Measurements from ENCODE around the gene ELF1.

ELF1 gene

DNA sequence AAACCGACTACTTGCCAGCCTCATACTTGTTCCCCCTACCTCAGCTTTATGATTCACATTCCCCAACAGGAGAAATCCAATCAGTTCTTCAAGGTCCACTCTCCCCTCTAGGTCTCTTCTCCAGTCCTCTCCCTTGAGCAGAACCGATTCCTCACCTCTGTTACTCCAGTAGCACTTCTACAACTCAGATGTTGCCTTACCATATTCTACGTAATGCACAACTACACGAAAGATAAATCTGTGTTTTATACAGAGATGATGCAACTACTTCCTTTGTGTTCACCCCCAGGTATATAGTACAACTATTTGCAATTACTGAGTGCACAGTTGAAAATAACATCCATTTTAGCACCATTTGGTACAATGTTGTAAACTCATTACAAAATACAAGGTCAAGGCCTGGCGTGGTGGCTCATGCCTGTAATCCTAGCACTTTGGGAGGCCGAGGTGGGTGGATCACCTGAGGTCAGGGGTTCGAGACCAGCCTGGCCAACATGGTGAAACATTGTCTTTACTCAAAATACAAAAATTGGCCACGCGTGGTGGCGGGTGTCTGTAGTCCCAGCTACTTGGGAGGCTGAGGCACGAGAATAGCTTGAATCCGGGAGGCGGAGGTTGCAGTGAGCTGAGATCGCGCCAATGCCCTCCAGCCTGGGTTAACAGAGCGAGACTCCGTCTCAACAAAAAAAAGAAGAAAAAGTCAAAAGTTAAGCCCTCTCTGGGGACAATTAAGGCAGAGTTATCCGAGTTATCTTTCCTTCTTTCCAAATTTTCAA is 39.4 kb upstream of the ELF1 start:
- Histone ChIP-seq H2AFZ (no peak overlapping the region), H3K9me3 (ENCODE audit: control insufficient read depth, low read length) (no peaks in the 10 kb centered on the region), H3K27me3 (ENCODE audit: control insufficient read depth, insufficient read depth, low read length) (no peaks in the 10 kb centered on the region), H3K27ac (no peak overlapping the region), H3K4me1 (no peaks in the 10 kb centered on the region), H3K36me3 (ENCODE audit: control insufficient read depth, insufficient read depth, low read length) (no peaks in the 10 kb centered on the region), H3K79me2 (peaks cover 18% of the 10 kb centered on the region), H3K9ac (no peak overlapping the region), H3K4me3 (ENCODE audit: low read depth, low read length) (peak overlapping the region; percentile 95), H3K4me2 (ENCODE audit: low read length) (peak overlapping the region; percentile 89)
- TF ChIP-seq, protein P1, sequence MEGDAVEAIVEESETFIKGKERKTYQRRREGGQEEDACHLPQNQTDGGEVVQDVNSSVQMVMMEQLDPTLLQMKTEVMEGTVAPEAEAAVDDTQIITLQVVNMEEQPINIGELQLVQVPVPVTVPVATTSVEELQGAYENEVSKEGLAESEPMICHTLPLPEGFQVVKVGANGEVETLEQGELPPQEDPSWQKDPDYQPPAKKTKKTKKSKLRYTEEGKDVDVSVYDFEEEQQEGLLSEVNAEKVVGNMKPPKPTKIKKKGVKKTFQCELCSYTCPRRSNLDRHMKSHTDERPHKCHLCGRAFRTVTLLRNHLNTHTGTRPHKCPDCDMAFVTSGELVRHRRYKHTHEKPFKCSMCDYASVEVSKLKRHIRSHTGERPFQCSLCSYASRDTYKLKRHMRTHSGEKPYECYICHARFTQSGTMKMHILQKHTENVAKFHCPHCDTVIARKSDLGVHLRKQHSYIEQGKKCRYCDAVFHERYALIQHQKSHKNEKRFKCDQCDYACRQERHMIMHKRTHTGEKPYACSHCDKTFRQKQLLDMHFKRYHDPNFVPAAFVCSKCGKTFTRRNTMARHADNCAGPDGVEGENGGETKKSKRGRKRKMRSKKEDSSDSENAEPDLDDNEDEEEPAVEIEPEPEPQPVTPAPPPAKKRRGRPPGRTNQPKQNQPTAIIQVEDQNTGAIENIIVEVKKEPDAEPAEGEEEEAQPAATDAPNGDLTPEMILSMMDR (IDR thresholded peaks at IDR 0.05) = no peak

DNA sequence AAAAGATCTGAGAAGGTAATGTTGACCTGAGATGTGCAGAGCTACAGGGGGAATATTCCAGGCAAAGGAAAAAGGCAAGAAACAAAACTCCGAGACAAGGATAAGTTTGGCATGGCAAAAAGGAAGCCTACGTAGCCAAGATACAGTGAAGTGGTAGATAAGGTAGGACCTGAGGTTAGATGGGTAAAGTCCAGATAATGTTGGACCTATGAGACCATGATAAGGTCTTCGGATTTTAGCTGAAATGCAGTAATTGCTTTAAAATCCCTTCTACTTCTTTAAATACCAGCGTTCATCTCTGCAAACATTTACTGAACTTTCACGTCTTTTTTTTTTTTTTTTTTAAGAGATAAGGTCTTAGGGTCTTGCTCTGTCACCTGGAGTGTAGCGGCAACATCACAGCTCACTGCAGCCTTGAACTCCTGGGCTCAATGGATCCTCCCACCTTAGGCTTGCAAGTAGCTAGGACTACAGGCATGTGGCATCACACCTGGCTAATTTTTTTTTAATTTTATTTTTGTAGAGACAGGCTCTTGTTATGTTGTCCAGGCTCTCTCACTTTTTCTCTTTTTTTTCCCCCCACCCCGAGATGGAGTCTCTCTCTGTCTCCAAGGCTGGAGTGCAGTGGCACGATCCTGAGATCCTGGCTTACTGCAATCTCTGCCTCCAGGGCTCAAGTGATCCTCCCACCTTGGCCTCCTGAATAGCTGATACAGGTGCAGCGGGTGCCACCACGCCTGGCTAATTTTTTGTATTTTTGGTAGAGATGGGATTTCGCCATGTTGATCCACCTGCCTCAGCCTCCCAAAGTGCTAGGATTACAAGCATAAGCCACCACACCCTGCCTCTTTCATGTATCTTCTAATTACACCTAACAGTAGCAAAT is 38.0 kb upstream of the ELF1 start:
- Histone ChIP-seq H3K27ac (no peak overlapping the region), H3K36me3 (ENCODE audit: control insufficient read depth, insufficient read depth, low read length) (no peaks in the 10 kb centered on the region), H3K27me3 (ENCODE audit: control insufficient read depth, insufficient read depth, low read length) (no peaks in the 10 kb centered on the region), H3K4me1 (no peaks in the 10 kb centered on the region), H2AFZ (no peak overlapping the region), H3K9me3 (ENCODE audit: control insufficient read depth, low read length) (no peaks in the 10 kb centered on the region), H3K79me2 (peaks cover 26% of the 10 kb centered on the region), H3K4me2 (ENCODE audit: low read length) (no peak overlapping the region), H3K9ac (no peak overlapping the region), H3K4me3 (ENCODE audit: low read depth, low read length) (no peak overlapping the region)
- TF ChIP-seq, protein P1 (IDR thresholded peaks at IDR 0.05) = no peak

DNA sequence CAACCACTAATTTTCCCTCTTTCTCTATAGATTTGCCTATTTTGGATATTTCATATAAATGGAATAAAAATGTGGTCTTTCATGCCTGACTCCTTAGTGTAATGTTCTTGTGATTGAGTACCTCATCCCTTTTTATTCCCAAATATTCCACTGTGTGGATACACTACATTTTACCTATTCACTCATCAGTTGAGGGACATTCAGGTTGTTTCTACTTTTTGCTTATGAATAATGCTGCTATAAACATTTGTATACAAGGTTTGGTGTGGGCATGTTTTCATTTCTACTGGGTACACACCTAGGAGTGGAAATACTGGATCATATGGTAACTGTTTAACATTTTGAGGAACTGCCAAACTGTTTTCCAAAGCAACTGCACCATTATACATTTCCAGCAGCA is 37.1 kb upstream of the ELF1 start:
- TF ChIP-seq, protein P1 (IDR thresholded peaks at IDR 0.05) = no peak
- Histone ChIP-seq H2AFZ (no peak overlapping the region), H3K27me3 (ENCODE audit: control insufficient read depth, insufficient read depth, low read length) (no peaks in the 10 kb centered on the region), H3K4me3 (ENCODE audit: low read depth, low read length) (no peak overlapping the region), H3K79me2 (peaks cover 30% of the 10 kb centered on the region), H3K4me2 (ENCODE audit: low read length) (no peak overlapping the region), H3K36me3 (ENCODE audit: control insufficient read depth, insufficient read depth, low read length) (no peaks in the 10 kb centered on the region), H3K9me3 (ENCODE audit: control insufficient read depth, low read length) (no peaks in the 10 kb centered on the region), H3K27ac (no peak overlapping the region), H3K4me1 (no peaks in the 10 kb centered on the region), H3K9ac (no peak overlapping the region)

DNA sequence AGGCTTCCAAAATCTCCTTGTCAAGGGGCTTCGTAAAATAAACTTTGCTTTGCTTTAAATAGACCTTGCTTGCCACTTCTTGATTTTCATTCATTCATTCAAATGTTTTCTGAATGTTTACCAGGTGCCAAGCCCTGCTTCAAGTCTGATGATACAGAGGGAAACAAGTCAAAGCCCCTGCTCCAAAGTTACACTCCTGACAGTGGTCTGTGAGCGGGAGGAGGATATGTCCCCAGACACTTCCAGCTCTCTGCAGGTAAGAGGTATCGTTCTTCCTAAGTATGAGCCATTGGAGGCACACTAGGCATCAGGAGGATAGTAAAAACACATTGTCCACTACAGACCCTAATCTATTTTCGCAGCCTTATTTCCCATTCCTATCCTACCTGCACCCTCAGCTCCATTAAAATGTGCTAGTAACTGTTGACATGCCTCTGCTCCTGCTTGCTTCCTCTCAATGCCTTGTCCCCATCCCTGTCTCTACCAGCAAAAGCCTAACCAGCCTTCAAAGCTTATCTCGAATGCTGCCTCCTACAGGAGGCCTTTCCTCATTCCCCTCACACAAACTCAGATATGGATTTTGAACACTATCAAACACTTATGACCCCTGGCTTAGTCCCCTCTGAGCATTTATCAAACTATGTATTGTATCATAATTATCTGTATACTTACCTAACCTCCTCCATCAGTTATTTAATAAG is 36.0 kb upstream of the ELF1 start:
- Histone ChIP-seq H3K9ac (no peak overlapping the region), H3K27ac (peak overlapping the region; percentile 1), H3K4me1 (no peaks in the 10 kb centered on the region), H2AFZ (no peak overlapping the region), H3K9me3 (ENCODE audit: control insufficient read depth, low read length) (no peaks in the 10 kb centered on the region), H3K79me2 (peaks cover 40% of the 10 kb centered on the region), H3K4me3 (ENCODE audit: low read depth, low read length) (no peak overlapping the region), H3K27me3 (ENCODE audit: control insufficient read depth, insufficient read depth, low read length) (no peaks in the 10 kb centered on the region), H3K4me2 (ENCODE audit: low read length) (no peak overlapping the region), H3K36me3 (ENCODE audit: control insufficient read depth, insufficient read depth, low read length) (no peaks in the 10 kb centered on the region)
- TF ChIP-seq, protein P1 (IDR thresholded peaks at IDR 0.05) = no peak

All from parathyroid adenoma (tissue), 2 donors.